ENCODE results near the gene PSD.

PSD gene

DNA sequence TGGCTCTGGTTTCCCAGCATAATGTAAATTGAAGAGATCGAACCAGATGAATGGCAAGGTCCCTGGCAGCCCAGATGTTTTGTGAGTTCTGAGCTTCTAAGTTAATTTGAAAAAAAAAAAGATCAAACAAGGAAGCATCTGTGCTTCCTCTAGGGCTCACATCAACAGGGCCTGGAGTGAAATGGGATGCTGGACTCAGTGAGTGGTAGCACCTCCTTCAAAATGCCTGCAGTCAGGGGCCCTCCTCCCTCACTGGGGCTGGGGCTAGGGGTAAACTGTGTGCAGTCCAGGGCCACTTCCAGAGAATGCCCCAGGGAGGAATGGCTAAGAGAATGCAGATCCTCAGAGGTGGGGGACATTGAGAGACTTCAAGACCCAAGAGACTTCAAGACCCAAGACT, 19.8 kb upstream of the PSD start:
- DNase-seq (ENCODE audit: low read depth) = no peak

- DNase-seq (ENCODE audit: low read depth) = no peak
These were observed 18.9 kb upstream of the PSD start for GRCh38 chr10:102437515-102437914.

DNA sequence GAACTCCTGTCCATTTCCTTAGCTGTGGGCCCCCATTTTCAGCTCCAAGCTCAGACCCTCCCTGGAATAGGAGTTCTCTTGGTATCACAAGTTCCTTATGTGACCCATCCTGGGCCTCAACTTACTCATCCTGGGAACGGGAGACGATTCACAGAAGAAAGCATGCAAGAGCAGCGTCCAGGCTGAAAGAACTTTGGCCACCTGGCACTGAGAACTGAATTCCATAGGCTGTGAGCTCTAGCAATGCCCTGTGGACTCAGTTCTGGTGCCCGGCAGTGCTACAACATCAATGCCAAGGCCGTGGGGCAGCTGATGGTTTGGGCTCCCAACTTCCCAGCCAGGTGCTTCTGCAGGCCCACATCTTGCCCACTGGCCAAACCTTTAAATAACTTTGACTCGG, 17.7 kb upstream of the PSD start:
- no peak for DNase-seq (ENCODE audit: low read depth)

DNA sequence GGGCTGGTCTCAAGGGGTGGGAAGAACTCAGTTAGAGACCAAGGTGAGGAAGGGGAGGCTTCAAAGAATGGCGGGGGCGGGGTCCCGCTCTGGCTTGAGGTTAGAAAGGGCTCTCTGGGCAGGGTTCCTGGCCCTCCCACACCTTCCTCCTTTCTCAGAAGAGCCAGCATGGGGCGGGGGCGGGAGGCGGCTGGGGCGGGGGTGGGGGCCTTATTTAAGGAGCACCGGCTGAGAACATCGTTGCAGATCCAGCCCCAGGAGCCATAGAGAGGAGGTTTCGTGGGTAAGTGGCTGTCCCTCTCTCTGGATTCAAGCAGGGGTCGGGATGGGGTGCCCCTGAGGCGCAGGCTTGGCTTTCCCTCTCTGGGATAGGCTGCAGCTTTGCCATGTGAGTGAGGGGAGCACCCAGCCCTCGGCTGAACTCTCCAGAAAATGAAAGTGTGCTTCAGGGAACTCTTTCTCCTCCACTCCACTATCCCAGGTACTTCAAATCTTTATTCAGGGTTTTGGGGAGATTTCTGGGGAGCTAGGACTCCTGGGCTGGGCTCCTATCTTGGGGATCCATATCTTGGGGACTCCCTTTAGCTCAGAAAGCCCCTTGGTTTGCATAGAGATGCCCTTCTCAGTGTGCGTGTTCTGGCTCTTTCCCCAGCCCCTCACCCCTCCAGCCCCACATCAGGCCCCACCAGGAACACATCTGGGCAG, 17.1 kb upstream of the PSD start:
- DNase-seq (ENCODE audit: low read depth) = no peak

DNA sequence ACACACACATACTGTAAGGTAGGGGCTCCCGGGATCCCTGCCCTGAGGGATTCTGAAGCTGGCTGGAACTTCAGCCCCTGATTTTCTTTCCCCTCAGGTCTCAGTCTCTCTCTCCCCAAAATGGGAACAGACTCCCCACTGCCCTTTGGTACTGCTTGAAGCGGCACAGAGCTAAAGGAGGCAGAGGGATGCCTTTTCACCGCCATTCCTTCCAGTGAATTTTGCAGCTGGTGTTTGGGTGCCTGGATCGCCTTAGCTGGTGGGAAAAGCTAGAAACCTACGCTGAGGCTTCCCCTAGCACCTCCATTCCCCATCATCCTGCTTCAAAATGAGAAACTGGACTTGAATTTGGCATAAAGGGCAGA, 16.5 kb upstream of the PSD start:
- no peak for DNase-seq (ENCODE audit: low read depth)

- no peak for DNase-seq (ENCODE audit: low read depth)
These were observed 16.0 kb upstream of the PSD start for GRCh38 chr10:102434394-102435132.

- DNase-seq (ENCODE audit: low read depth) = no peak
These were observed 15.0 kb upstream of the PSD start for GRCh38 chr10:102433619-102434046.

DNA sequence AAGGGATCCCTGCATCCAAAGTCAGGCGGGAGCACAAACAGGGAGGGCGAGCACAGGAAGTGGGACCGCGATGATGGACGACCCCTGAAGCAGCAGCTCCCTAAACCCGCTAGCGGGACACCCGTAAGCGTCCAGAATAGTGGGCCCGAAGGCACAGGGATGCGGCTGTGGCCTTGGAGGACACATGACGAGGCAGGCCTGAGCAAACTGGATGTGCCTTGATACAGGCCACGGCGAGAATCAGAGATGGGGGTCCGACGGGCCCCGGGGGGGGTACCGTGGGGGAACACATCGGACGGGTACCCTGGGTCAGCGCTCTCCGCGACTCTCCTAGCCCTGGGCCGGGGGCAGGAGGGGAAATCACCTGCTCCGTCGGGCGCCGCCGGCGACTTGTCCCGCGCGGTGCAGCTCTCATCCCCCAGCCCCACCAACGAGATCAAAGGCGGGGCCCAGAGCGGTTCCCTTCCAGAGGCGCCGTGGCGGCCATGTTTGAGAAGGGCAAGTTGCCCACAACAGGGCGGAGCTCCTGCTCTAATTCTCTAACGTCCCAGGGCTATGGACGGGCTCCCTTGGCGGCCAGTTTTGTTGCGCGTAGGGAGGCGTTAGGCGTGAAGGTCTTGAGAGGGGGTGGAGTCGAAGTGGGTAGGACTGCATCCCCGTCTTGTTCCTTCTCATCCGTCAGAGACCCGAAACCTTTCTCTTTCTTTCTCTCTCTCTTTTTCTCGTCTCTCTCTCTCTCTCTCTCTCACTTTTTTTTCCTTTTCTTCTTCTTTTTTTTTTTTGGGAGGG, 13.8 kb upstream of the PSD start, which contains the start of gene CUEDC2:
TSS of gene CUEDC2 (minus strand) at position 413 of the 789 bp plus-strand sequence. CDS start 7,386 bp downstream, outside the sequence.
- DNase-seq (ENCODE audit: low read depth) = peak; percentile 94

DNA sequence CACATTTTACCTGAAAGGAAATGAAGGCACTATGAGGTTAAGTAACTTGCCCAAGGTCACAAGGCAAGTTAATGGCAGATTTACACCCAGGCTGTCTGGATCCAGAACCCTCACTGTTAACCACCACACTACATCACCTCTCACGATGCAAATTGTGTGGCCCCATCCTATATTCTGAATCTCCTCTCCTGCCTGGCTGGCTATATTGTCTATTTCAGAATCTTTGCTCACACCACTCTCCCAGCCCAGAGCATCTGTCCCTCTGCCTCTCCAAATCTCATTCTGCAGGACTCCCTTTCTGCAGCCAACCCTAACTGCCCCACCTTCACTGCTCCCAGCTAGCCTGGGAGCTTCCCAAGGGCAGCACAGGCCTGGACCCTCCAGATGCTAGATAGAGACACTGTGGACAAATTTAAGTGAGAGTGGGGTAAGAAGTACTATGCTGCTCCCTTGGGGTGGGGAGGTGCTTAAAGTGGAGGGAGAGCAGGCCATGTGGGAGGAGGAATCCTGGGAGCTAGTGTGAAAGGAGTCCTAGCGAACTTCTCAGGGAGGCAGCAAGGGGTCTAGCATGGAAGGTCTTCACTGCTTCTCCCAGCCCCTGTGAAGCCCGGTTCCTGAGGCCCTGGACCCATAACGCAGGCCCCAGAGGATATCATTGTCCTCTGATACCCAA, 13.0 kb upstream of the PSD start:
- no peak for DNase-seq (ENCODE audit: low read depth)

DNA sequence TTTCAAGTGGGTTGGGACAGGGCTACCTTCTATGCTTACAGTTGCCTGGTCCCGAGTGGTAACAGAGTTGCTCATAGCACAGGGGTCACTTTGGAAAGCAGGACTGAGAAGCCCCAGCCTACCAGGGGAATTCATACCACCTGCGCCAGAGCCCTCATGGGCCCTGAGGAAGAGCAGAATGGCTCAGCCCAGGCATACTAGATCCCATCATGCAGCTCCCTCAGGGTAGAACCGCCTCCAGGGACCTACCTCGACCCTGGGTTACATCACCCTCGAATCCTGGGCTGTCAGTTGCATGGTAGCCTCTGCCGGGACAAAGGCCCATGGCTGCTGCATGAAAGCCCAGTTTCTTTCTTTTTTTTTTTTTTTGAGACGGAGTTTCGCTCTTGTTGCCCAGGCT, 10.9 kb upstream of the PSD start:
- DNase-seq (ENCODE audit: low read depth) = no peak

GRCh38 chr10:102426803-102427287, 8.3 kb upstream of the PSD start:
- DNase-seq (ENCODE audit: low read depth) = no peak

DNA sequence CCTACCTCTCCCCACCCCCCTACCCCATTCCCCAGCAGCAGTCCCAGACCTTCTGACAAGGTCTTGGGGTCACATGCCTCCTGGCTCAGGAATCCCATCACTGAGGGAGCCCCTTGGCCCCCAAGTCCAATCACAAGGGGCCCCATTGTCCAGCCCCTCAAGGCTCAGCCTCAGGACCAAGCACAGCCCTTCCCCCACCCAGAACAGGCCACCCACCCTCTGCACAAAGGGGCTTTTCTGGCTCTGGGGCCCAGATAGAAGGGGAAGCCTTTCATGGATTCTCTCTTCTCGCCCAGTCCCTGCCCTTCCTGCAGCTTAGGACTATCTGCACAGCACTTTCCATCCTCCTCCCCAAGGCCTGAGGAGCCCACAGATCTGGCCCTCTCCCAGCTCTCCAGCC, 6.9 kb upstream of the PSD start:
- DNase-seq (ENCODE audit: low read depth) = no peak

- DNase-seq (ENCODE audit: low read depth) = no peak
These were observed 6.3 kb upstream of the PSD start for GRCh38 chr10:102424916-102425315.

GRCh38 chr10:102424145-102424544, 5.6 kb upstream of the PSD start:
- no peak for DNase-seq (ENCODE audit: low read depth)

GRCh38 chr10:102423372-102423968, 4.9 kb upstream of the PSD start:
- no peak for DNase-seq (ENCODE audit: low read depth)

DNA sequence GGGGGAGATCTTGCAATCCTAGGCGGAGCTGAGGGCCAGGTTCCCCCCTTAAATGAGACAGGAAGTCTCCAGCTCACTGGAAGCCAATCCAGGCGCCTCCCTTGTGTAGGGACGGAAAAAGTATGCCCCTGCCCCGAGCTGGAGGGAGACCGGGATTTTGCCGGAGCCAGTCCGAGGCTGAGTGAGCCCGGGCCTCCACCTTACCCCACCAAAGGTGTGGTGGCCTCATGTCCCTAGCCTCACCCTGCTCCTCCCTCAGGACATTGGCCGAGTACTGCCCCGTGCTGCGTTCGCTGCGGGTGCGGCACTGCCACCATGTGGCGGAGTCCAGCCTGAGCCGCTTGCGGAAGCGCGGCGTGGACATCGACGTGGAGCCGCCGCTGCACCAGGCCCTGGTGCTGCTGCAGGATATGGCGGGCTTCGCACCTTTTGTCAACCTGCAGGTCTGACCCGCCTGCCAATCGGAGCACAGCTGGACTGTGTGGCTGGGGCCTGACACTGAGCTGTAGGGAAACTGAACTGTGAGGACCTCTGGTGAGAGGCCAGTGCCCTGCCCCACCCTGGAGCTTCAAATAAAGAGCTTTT, 4.1 kb upstream of the PSD start:
- DNase-seq (ENCODE audit: low read depth) = no peak

DNA sequence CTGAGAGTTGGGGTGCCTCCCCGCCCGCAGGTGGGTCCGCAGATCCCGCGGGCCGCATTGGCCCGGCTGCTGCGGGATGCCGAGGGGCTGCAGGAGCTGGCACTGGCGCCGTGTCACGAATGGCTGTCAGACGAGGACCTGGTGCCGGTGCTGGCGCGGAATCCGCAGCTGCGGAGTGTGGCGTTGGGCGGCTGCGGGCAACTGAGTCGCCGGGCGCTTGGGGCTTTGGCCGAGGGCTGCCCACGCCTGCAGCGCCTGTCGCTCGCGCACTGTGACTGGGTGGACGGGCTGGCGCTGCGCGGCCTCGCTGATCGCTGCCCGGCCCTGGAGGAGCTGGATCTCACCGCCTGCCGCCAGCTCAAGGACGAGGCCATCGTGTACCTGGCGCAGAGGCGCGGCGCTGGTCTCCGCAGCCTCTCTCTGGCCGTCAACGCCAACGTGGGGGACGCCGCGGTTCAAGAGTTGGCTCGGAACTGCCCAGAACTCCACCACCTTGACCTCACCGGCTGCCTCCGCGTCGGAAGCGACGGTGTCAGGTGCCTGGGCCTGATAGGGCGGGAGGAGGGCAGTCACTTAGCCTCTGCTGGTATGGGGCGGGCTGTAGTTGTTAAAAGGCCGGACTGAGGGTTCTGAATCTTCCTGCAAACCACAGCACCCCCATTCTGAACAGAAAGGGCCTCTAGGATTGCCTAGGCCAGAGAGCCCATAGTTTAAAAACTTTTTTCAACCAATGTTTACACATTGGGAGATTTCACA, 3.4 kb upstream of the PSD start:
- no peak for DNase-seq (ENCODE audit: low read depth)

- no peak for DNase-seq (ENCODE audit: low read depth)
These were observed 2.8 kb upstream of the PSD start for GRCh38 chr10:102421507-102421756.

GRCh38 chr10:102420714-102421506, 2.3 kb upstream of the PSD start, which contains the start of gene FBXL15:
FBXL15 (plus strand) TSS chr10:102420836; CDS start chr10:102421130, 294 bp downstream.
- DNase-seq (ENCODE audit: low read depth) = peak; percentile 92

DNA sequence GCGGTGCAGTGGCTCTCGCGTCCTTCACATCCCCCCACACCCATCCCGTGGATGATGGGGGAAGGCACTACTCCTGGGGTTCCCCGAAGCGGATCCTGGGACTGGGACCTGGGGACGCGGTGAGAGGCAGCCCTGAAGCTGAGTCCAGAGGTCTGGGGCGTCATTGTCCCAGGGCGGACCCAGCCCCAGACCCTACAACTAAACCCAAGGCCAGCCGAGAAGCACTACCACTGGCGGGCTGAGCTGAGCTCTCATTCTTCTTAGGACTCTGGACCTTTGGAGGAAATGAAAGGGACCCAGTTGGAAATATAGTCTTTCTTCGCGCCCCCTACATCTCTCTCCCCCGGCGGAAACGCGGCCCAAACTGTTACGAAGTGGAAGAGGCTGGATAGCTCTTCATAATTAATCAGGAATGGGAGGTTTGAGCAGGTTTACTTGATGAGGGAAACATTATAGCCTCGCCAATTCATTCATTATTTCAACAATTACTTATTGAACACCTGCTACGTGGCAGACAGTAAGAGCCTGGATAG, 1.7 kb upstream of the PSD start:
- no peak for DNase-seq (ENCODE audit: low read depth)
